ENCODE data around the gene ATP13A2. TPM values are rescaled to one million over a fixed set of nuclear protein-coding genes. Genes with fewer than 3 reads are reported as not detected.

The ATP13A2 gene
- total RNA-seq, 1 experiment from 2014 or later: 48.4 TPM

DNA sequence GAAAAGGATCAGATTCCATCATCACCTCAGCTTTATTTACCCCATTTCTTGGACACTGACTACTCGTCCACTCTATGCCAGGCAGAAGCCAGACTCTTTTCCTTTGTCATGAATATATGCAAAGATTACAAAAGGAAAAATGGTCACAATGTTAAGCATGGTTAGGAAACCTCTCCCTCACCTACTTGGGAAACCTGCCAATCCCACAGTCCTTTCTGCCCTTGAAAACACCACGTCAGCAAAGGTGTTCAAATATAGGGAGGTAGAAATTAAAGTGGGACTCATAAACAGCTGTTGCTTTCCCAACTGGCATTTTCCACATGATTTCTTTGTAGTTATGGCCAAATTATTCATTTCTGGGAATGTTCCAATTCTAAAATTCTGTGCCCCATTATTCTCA, 16.2 kb upstream of the ATP13A2 start:
- H3K79me2 ChIP-seq (ENCODE audit: low read length): peaks cover 4% of the 10 kb centered on the region; the same call in 1 of the 2 replicates
- no peaks in the 10 kb centered on the region for H3K9me2 ChIP-seq (replicated peaks; ENCODE audit: low read length)
- no peak for TF ChIP-seq EZH2phosphoT487 (IDR thresholded peaks at IDR 0.05; ENCODE audit: borderline replicate concordance, low read length)
- TF ChIP-seq EZH2 (IDR thresholded peaks at IDR 0.05; ENCODE audit: low read length, unreplicated experiment): no peak
- TF ChIP-seq, protein P1, sequence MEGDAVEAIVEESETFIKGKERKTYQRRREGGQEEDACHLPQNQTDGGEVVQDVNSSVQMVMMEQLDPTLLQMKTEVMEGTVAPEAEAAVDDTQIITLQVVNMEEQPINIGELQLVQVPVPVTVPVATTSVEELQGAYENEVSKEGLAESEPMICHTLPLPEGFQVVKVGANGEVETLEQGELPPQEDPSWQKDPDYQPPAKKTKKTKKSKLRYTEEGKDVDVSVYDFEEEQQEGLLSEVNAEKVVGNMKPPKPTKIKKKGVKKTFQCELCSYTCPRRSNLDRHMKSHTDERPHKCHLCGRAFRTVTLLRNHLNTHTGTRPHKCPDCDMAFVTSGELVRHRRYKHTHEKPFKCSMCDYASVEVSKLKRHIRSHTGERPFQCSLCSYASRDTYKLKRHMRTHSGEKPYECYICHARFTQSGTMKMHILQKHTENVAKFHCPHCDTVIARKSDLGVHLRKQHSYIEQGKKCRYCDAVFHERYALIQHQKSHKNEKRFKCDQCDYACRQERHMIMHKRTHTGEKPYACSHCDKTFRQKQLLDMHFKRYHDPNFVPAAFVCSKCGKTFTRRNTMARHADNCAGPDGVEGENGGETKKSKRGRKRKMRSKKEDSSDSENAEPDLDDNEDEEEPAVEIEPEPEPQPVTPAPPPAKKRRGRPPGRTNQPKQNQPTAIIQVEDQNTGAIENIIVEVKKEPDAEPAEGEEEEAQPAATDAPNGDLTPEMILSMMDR (conservative IDR thresholded peaks at IDR 0.05; ENCODE audit: low read depth, low read length): no peak
- no peak overlapping the region for H2AFZ ChIP-seq (ENCODE audit: low read length)
- ATAC-seq (no peak), DNase-seq (no peak)
- no peak overlapping the region for H3K4me2 ChIP-seq (ENCODE audit: low read length)
- no peaks in the 10 kb centered on the region for H4K20me1 ChIP-seq (ENCODE audit: low read length)
- no peaks in the 10 kb centered on the region for H3F3A ChIP-seq (ENCODE audit: low read length, unreplicated experiment)
- no peak overlapping the region for H3K9ac ChIP-seq (ENCODE audit: low read length)
- no peak overlapping the region for H3K27ac ChIP-seq (ENCODE audit: low read length)
- H3K4me3 ChIP-seq (ENCODE audit: low read length): no peak overlapping the region
- H3K27me3 ChIP-seq (ENCODE audit: low read length): no peaks in the 10 kb centered on the region
- POLR2A ChIA-PET (ENCODE audit: unreplicated experiment): no interaction called here
- intact Hi-C loops (cut with micrococcal nuclease): no loop called here
- H3K4me1 ChIP-seq (ENCODE audit: insufficient read depth, low read length): no peaks in the 10 kb centered on the region
- CTCF ChIA-PET: no interaction called here
- BruUV-seq (replicated peaks): no TSS peak
- peaks cover 61% of the 10 kb centered on the region for H3K36me3 ChIP-seq (ENCODE audit: low read depth, low read length)
- H3K9me3 ChIP-seq (ENCODE audit: low read length): no peaks in the 10 kb centered on the region

DNA sequence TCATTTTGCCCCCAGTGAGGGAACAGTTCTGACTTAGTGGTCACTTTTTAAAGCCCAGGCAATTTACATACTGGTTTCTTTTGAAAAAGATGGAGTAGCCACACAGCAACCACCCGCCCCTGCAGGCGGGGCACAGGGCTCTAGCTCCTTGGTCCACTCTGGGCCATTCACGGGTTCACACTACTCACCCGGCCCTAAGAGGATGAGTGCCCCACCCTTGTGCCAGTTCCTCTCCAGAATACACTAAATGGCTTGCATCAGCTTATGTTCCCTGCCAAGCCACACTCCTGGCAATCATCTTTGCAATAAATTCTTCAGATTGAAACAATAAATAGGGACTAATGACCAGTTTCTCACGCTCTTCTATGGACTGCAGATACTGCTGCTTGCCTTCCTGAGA, 15.7 kb upstream of the ATP13A2 start:
- Histone ChIP-seq H3K36me3 (ENCODE audit: low read depth, low read length) (peaks cover 61% of the 10 kb centered on the region), H4K20me1 (ENCODE audit: low read length) (no peaks in the 10 kb centered on the region), H3K4me2 (ENCODE audit: low read length) (no peak overlapping the region), H3K4me3 (ENCODE audit: low read length) (no peak overlapping the region), H3K4me1 (ENCODE audit: insufficient read depth, low read length) (no peaks in the 10 kb centered on the region), H3K9me3 (ENCODE audit: low read length) (no peaks in the 10 kb centered on the region), H2AFZ (ENCODE audit: low read length) (no peak overlapping the region), H3F3A (ENCODE audit: low read length, unreplicated experiment) (no peaks in the 10 kb centered on the region), H3K27me3 (ENCODE audit: low read length) (no peaks in the 10 kb centered on the region), H3K79me2 (ENCODE audit: low read length) (peaks cover under 1% of the 10 kb centered on the region; the same call in 1 of the 2 replicates), H3K9ac (ENCODE audit: low read length) (no peak overlapping the region), H3K27ac (ENCODE audit: low read length) (no peak overlapping the region), H3K9me2 (replicated peaks; ENCODE audit: low read length) (no peaks in the 10 kb centered on the region)
- no TSS peak for BruUV-seq (replicated peaks)
- DNase-seq (no peak), ATAC-seq (peak; percentile 80; the same call in 1 of the 2 replicates)
- ChIA-PET CTCF (no interaction called here), POLR2A (ENCODE audit: unreplicated experiment) (no interaction called here)
- intact Hi-C loops (cut with micrococcal nuclease): no loop called here
- TF ChIP-seq EZH2 (IDR thresholded peaks at IDR 0.05; ENCODE audit: low read length, unreplicated experiment) (no peak), EZH2phosphoT487 (IDR thresholded peaks at IDR 0.05; ENCODE audit: borderline replicate concordance, low read length) (no peak)
- TF ChIP-seq, protein P1 (conservative IDR thresholded peaks at IDR 0.05; ENCODE audit: low read depth, low read length): no peak

DNA sequence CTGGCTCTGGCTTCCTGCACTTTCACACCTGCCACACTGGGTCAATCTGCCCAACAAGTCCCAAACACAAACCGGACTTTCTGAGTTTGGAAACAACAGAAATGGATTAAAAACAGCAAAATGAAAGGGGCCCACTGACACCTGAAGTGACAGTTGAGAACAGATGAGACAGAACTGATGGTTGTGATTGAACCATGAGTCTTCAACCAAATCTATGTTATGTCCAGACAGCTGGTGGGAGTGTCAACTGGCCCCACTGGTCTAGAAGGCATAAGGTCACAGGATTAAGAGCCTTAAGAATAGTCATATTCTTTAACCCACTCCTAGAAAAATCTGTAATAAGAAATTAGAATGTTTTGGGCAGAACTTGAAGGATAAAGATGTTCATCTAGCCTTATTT, 13.0 kb upstream of the ATP13A2 start:
- Histone ChIP-seq H3K9me2 (replicated peaks; ENCODE audit: low read length) (no peaks in the 10 kb centered on the region), H2AFZ (ENCODE audit: low read length) (no peak overlapping the region), H4K20me1 (ENCODE audit: low read length) (no peaks in the 10 kb centered on the region), H3K9me3 (ENCODE audit: low read length) (no peaks in the 10 kb centered on the region), H3K4me3 (ENCODE audit: low read length) (no peak overlapping the region), H3K27me3 (ENCODE audit: low read length) (no peaks in the 10 kb centered on the region), H3K79me2 (ENCODE audit: low read length) (no peaks in the 10 kb centered on the region), H3K9ac (ENCODE audit: low read length) (no peak overlapping the region), H3K4me1 (ENCODE audit: insufficient read depth, low read length) (no peaks in the 10 kb centered on the region), H3K27ac (ENCODE audit: low read length) (no peak overlapping the region), H3K36me3 (ENCODE audit: low read depth, low read length) (peaks cover 73% of the 10 kb centered on the region), H3F3A (ENCODE audit: low read length, unreplicated experiment) (no peaks in the 10 kb centered on the region), H3K4me2 (ENCODE audit: low read length) (no peak overlapping the region)
- CTCF ChIA-PET: interaction anchor here (0.6 kb wide), 1 partner anchor 829 kb away, joined by 5 read pairs; no protein-coding TSS in a partner anchor
- BruUV-seq (replicated peaks): no TSS peak
- DNase-seq (no peak), ATAC-seq (no peak)
- no peak for TF ChIP-seq EZH2 (IDR thresholded peaks at IDR 0.05; ENCODE audit: low read length, unreplicated experiment)
- no peak for TF ChIP-seq EZH2phosphoT487 (IDR thresholded peaks at IDR 0.05; ENCODE audit: borderline replicate concordance, low read length)
- TF ChIP-seq, protein P1 (conservative IDR thresholded peaks at IDR 0.05; ENCODE audit: low read depth, low read length): no peak
- intact Hi-C loops (cut with micrococcal nuclease): no loop called here
- POLR2A ChIA-PET (ENCODE audit: unreplicated experiment): no interaction called here
